DMS53 treated with DMSO at 0.1 percent for 48 hours (cell line): ENCODE measurements around the gene HOTAIR.

Experiments used
- DNase-seq: peaks from one replicate; lab custom pipeline; 2025; ENCODE audit not compliant: unreplicated experiment; lab: John Stamatoyannopoulos, UW

The HOTAIR gene

DNA sequence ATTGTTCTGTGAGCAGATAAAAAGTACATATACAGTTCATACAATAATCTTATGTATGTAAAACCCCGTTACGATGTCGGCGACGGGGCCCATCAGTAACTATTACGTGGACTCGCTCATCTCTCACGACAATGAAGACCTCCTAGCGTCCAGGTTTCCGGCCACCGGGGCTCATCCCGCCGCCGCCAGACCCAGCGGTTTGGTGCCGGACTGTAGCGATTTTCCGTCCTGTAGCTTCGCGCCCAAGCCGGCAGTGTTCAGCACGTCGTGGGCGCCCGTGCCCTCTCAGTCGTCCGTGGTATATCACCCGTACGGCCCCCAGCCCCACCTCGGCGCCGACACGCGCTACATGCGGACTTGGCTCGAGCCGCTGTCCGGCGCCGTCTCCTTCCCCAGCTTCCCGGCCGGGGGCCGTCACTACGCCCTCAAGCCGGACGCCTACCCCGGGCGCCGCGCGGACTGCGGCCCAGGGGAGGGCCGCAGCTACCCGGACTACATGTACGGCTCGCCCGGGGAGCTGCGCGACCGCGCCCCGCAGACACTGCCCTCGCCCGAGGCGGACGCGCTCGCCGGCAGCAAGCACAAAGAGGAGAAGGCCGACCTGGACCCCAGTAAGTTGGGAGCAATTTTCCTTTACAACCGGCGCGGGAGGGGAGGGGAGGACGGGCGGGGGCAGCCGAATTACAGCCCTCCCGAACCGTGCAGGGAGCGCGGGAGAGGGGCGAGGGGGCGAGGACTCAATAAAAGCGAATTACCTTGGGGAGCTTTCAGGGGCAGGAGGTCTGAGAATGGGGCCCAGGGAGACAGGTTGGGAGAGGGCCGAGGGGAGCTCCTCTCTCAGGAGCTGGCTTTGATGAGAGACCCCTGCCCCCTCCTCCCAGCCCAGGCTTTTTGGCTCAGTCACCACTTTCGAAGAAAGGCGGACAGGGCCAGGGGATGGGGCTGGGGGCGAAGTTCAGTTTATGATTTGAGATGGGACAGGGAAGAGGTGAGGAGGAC is 25.7 kb upstream of the HOTAIR start, which contains the start of gene HOXC9:
Gene HOXC9 (plus strand): TSS at position 46 of the 999 bp plus-strand sequence. CDS start 28 bp downstream, at position 74.
- DNase-seq, result no peak

- no peak for DNase-seq
Observed at GRCh38 chr12:53999559-54000115, 24.9 kb upstream of the HOTAIR start.

DNA sequence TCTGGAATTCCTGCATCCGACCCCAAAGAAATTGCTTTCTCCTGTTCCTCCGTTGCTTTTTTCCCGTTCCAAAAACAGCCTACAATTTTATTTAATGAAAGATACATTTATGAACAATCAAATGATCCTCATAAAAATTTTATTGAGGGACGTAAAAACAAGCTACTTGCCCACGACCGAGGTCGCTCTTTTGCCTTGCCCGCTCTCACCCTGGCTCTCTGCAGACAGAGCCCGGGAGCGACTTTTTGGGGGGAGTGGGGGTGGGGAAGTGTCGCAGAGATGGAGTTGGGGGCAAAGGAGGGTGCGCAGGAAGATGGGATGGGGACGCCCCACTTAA is 24.1 kb upstream of the HOTAIR start:
- DNase-seq, result no peak

GRCh38 chr12:53998110-53998899 is 23.6 kb upstream of the HOTAIR start:
- no peak for DNase-seq

GRCh38 chr12:53997204-53998109 is 22.7 kb upstream of the HOTAIR start:
- DNase-seq, result no peak

DNA sequence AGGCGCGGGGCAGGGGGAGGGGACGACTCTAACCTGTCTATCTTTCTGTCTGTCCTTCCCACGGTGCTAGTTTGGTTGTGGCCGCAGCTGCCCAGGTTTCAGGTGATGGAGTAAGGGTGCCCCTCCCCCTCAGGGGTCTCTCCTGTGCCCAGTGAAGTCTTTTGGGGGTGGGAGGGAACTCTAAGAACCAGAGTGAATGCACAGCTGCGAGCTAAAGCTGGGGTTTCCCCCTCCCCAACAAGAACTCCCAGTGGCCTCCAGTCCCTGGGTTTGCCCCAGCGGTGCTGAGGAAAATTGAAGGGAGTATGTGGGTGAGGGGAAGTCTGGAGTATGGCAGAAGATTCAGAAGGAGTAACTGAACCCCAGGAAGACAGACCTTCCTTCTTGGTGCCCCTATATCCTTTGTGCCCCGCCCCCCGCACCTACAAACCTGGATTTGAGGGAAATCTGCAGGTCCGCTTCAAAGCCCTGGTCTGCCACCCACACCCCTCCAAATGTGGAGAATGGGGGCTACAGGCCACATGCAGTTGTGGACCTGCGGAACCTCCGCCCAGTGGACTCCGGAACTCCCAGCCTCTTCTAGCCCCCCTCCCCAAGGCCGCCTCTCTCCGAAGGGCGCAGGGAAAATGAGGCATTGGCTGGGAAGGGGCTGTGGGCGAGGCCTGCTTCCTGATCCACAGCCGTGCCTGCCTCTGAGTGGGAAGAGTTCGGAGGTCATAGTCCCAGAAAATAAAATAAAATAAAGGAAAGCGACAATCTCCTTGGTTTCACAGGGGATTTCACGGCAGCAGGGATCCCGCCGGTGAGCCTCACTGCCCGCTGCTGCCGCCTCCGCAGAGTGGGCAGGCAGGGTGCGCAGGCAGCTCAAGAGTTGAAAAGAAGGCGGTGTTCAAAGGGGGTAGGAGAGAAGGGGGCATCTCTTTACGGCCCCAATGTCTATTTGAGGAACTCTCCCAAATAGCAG is 21.8 kb upstream of the HOTAIR start:
- no peak for DNase-seq

- DNase-seq, result no peak
Observed at GRCh38 chr12:53995378-53996239, 20.9 kb upstream of the HOTAIR start.

DNA sequence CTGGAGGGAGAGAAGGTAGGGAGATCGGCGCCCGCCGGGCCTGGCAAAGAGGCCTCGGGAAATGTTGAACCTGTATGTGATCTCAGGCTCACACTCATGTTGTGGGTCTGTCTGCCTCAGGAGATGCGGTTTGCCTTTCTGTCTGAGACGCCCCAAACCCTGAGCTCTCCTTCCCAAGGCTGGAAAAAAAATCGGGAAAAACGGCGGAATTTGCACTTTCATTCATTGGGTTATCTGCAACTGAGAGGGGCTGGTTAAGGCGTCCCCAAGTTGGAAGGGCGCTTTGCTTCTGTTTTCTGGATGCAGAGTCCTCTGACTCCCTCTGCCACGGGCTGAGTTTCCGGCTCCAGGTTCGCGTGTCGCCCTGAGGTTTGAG is 20.2 kb upstream of the HOTAIR start:
- DNase-seq, result no peak

DNA sequence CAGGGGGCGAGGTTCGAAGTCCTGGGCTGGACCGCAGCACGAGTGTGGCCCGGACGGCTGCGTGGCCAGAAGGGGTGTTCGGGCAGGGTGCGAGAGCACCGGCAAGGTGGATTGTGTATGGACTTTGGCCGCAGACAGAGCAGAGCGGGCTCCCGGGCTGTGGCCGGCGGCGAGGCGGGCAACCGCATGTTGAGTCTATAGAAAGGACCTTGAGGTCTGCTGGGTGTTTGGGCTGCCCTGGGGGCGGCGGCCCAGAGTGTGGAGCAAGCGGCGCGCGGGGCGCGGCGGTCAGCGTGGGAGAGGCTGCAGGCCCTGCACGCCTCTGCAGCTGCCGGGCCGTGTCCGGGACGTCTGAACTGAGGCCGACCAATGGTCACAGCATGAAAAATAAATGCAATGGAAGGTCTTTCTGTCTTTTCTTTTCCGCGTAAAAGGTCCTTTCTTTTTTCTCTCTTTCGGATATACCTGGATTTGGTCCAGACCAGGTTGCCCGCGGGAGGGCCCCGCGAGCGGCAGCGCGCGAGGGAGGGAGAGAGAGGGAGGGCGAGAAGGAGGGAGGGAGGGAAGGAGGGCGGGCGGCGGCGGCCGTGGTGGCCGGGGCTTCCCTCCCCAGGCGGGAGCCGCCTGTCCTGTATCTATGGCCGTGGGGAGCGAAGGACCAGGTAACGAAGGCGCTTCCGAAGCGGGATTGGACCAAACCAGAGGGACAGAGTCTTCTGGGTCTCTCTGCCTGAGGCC is 19.7 kb upstream of the HOTAIR start:
- DNase-seq, result no peak

DNA sequence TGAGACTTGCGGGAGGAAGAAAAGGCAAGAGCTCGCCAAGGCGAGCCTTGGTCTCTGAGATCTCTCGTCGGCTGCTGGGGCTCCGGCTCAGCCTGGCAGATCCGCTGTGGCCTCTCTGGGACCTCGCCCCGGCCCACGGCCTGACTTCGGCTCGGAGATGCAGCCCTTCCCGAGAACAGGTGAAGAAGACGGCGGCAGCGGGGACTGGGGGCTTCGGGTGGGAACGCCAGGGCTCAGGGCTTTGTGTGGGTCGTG is 19.2 kb upstream of the HOTAIR start:
- DNase-seq, result no peak

DNA sequence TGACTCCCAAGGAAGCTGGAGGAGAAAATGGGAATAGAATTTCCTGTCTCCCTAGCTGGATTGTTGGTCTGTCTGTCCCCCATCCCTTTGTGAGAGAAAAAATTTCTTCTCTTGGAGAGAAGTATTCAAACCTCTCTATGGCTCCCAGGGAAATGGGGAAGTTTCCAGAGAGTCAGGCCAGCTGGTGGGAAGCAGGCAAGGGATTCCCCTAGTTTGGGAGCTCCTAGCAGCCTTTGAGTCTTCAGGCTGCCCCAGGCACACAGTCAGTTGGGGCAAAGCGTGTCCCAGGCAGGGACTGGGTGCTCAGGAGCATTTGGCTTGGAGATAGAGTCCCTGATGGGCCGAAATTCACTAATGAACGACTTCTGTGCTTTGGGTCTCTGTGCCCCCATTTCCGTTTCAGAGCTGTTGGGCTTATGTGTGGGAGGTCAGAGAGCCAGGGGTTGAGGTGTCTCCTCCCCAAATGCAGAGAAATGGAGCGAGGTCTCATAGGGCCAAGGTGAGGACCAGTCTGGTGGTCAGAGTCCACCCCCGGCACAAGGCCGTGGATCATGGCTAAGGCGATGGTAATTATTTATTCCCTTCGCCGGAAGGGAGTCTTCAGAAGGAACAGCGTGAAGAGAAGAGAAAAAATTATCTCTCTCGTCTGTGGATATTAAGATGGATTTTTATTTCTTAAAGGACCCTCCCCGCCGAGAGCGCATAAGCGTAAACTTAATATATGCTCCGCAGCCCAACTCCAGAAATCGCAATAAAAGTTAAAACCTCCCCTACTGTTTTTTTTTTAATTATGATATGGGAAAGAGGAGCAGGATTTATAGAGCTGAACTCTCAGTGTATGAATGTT is 18.6 kb upstream of the HOTAIR start:
- no peak for DNase-seq

DNA sequence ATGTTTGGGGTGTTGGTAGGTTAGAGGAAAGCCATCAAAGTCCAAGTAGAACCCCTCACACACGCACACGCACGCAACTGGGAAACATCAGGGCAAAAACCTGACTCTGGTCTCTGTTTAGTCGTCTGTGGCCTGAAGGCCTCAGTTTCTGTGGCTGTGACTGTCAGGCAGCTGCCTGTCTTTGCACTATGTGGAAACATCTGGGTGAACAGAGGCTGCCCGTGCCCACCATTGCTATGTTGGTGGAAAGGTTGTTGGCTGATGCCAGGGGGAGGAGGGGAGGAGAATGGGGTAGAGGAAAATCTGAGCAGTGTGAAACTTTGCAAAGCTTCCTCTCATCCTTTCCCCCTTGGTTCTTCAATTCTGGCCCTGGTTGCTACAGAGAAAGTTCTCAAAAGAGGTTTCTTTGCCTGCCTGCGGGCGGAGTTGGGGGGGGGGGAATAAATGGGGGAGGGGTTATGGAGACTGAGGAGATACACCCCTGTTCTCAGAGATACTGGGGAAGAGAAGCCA is 17.7 kb upstream of the HOTAIR start:
- no peak for DNase-seq

DNA sequence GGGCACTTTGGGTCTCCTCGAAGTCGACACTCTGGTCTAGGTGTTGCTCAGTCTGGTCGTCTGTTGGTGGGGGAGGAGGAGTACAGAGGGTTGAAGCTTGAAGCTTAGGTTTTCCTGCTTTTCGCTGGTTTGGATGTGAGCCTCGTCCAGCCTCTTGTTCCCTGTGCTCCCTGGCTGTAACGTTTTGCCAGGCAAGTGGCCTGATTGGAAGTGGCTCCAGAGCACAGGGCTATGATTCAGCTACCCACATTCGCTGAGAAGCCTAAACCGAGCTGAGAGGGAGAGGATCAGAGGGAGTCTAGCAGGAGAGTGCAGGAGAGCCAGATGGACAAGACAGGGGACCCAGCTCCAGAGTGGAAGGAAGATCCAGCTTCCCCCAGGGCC is 16.3 kb upstream of the HOTAIR start:
- no peak for DNase-seq

GRCh38 chr12:53990311-53991076 is 15.7 kb upstream of the HOTAIR start:
- DNase-seq, result no peak

DNA sequence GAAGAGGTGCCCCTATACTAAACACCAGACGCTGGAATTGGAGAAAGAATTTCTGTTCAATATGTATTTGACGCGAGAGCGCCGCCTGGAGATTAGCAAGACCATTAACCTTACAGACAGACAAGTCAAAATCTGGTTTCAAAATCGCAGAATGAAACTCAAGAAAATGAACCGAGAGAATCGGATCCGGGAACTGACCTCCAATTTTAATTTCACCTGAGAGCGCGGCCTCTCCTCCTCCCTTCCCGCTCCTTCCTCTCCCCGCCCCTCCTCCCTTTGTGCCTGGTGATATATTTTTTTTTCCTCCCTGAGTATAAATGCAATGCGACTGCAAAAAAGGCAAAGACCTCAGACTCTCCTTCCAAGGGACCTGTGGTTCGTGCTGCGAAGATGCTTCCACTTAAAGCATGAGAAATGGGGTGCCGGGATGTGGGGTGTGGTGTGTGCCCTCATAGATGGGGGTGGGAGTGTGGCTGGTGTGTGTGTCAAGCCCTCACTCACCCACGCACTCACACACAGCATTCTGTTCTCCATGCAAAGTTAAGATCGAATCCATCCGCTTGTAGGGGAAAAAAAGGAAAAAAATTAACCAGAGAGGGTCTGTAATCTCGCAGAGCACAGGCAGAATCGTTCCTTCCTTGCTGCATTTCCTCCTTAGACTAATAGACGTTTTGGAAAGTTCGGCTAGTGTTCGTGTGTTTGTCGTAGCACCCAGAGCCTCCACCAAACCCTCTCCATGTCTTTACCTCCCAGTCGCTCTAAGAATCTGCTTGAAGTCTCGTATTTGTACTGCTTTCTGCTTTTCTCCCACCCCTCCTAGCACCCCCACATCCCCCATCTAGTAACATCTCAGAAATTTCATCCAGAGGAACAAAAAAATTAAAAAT is 14.7 kb upstream of the HOTAIR start:
- DNase-seq, result no peak
